DLD1 (cell line): ENCODE results near the gene P3H2.

Source experiments
- in situ Hi-C: cut with HindIII; loops from 2 replicates; pipeline ENCODE4 v1.10.0; 2017; ENCODE audit warnings: low sequenced_read_pairs

The P3H2 gene

DNA sequence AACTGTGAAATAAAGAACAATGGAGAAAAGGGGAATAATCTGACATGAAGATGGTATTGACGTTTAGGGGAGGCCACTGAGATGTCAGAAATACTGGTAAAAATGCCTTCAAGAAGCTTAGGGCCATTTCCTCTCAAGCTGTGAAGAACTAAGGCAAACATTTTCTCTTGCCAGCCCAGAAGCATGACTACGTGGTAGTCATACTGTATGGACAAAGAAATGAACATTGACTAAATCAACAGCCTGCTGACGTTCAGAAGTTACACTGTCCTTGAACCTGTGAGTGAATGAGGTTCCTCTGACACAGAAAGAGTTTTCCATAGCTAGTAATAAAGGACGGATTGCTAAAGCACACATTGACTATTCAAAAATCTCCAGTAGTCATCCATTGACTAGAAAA lies 121.0 kb downstream of the P3H2 start:
- in situ Hi-C loops, result no loop called here

DNA sequence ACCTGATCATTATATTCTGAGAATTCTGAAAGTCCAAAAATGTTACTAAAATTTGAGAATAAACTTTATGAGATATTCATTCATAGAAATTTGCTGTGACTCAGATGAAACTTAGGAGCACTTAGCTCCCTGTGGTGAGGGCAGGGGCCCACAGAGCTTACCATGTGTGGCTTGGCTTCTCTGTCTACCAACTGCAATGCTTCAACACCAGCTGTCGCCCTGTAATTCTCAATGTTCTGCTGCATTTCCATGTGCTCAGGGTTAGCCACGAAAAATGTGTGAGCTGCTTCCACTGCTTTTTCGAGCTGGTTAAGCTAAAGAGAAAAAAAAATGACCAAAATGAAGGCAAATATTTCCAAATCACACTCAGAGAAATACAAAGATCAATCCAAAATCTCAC lies 125.6 kb downstream of the P3H2 start:
- in situ Hi-C loops, result no loop called here

DNA sequence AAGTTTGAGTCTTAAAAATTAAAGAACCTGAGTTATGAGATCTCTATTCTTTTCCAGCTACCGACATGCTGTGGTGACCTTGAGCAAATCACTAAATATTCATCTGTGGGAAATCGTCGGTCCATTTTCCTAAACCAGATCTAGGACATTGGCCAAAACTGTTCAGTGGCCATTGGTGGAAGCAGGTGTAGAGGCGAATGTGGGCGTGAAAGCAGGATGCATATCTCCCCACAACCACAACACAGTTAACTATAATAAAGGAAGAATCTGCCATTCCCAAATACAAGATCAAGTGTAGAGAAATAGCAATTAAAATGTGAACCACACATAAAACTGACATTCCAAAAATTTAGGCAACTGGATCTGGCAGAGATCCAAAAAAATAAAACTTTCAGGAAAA lies 129.9 kb downstream of the P3H2 start:
- in situ Hi-C loops, result no loop called here

DNA sequence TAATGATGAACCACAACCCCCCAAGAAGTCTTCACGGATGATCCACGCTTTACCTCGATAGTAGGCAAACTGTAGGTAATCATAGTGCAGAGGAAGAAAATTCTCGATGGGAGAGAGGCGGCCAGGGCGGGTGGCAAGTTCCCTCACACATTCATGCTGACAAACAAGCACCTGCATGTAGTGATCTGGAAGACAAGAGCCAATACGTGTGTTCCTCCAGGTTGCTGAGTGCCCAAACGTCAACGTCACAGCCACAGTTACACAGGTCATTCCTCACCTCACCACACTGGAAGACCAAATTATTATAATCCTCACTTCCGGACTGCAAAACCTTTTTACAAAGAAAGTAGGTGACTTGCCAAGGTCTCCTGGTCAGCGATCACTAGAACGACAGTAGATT lies 131.8 kb downstream of the P3H2 start:
- in situ Hi-C loops, result no loop called here

DNA sequence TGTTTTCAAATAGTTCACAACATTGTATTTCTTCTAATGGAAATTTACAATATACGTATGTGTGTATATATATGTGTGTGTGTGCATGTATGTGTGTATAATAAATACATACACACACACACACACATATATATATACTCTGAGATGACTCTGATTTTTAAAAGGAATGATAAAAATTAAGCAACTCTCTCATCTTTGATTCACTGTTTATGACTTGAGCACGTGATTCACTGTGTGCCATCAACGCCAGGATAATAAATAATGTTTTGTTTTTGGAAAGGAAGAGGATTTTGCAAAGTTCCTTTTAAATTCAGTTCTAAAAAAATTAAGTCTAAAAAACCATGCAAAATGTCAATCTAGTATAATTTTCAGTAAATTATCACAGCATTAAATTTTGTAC lies 132.4 kb downstream of the P3H2 start:
- in situ Hi-C loops, result no loop called here

DNA sequence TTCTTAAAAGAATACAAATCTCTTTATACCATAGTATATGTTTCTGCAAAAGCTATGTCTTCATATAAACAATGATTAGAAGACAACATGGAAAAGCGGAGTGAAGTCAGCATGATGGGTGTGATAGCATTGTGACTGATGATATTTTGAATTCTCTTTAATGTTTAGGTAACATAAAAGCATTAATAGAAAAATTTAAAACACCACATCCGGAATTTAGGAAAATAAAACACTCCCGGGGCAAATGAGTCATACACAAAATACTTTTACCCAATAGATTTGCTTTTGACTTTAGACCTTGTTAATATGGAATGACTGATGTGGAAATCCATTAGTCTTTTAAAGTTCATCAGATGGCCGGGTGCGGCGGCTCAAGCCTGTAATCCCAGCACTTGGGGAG lies 134.7 kb downstream of the P3H2 start:
- in situ Hi-C loops, result no loop called here

DNA sequence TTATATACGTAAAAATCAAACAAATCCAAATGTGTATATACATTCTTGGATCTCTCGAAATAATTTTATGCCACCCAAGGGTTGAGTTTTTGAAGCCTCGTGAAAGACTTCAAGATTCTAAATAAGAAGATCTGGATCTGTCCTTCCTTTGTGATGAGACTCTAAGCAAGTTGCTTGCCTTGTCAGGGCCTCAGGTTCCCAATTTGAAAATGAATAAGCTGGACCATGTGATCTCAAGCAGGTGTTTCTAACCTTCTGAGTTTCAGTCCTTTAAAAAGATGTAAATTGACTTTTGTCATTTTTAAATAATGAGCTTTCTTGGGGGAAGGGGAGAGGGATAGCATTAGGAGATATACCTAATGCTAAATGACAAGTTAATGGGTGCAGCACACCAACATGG lies 137.1 kb downstream of the P3H2 start:
- in situ Hi-C loops, result no loop called here

DNA sequence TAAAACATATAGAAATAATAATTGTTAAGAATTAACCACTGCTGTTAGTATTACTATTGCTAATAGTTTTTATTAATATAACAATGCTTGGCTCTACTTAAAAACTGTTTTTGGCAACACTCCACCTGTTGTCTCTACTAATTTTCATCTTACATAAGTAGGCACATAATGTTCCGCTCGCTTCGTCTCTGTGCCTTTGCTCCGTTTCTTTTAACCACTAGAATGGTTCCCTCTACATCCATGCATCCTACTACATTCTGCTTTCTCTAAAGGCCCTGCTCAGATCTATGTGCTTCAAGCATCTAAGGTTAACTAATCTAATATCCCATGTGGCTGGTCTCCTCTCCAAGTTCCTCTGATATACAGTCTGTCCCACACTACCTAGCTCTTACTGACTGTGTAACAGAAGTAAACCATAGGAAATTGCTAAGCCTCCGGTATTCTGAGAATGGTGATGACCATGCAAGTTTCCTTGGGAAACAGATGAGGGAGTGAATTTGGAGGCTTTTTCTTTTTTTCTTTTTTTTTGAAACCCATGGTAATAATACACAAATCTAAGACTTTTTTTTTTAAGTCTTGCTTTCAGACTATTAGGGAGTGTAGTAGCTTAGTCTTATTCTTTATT lies 138.3 kb downstream of the P3H2 start:
- in situ Hi-C loops, result no loop called here

DNA sequence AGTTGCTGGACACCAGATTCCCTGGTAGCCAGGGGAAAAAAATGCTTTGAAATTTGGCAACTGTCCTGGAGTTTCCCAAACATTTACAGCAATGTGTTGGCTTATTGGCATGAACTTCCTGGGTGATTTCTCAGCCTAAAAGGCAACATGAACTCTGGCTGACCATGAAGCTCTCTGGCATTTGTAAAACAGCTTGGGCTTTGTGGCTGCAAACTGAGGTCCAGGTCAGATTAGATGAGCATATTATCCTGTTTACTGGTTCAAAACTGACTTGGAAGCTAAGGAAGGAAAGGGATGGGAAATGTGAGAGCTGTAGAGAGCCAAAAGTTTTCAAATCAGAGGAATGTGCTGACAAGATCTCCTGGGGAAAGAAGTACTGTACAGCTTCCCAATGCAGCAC lies 139.0 kb downstream of the P3H2 start:
- in situ Hi-C loops, result no loop called here

DNA sequence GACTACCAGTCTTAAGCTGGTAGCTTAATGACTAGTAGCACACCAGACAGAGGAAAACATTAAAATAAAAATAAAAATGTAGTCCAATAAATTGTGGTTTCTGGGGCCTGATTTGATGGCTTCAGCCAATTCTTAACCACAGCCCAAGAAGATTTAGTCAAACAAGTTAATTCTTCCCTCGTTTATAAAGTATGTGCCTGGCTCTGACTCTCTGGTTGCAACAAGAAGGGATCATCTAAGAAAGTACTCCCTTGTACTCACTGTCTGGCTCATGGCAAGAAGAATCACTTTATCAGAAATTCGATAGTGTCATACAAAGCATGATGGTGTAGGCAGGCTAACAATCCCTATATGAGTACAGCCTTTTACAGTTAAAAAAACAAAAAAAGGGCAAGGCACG lies 141.9 kb downstream of the P3H2 start:
- in situ Hi-C loops, result no loop called here

DNA sequence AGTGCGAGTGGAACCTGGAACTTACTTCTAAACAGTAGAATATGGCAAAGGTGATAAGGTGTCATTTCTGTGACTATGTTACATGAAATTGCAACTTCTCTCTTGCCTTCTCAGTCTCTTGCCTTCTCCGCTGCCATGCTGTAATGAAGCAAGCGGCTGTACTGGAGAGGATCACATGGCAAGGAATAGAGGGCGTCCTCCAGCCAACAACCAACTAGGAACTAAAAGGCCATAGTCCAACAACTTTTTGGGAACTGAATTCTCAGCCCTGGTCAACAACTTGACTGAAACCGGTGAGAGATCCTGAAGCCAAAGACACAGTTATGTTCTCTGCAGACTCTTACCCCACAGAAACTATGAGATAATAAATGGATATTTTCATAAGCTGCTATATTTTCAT lies 143.5 kb downstream of the P3H2 start:
- in situ Hi-C loops, result no loop called here

DNA sequence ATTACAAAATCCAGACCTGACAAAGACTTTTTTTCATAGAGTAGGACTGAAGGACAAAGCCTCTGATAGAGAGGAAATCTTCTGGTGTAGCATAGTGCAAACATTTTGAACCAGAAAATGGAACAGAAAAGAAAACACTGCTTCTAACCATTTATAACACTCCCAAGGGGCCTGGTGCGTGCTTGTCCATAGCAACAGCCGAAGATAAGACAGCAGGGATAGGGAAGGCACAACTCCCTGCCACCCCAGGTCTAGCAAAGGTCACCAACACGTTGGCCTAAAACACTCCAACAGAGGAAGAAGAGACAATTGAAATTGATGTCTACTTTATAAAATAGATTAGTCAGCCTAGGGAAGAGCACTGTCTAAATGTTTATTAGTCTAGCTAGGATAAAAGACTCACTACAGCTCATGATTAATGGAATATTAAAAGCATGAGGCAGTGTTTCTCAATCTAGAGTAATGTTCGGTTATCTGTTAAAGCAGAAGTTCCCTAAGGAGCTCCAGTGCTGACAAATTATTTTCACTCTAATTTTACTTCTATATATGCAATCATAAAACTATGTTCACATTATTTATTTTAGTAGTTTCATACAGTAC lies 145.2 kb downstream of the P3H2 start:
- in situ Hi-C loops, result no loop called here

DNA sequence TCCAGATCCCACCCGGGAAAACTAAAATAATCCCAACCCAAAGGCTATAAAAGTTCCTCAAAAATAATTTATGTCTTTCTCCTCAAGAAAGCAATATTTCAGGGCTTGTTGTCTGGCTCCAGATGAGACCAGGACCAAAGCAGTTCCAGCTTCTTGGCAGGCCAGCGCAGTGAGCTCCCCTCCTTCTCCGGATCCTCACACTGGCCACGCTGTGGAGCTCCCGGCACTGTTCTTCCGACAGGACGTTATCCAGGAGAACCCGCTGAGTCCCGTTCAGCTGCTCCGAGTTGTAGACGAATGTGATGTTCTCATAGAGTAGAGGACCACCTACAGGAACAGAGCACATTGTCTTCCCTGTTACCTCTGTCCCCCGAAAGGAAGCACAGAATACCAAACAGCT lies 146.3 kb downstream of the P3H2 start:
- in situ Hi-C loops, result loop anchor here (25.0 kb wide), 2 partner anchors 338 to 713 kb away; partner anchors contain the start of gene CLDN1

DNA sequence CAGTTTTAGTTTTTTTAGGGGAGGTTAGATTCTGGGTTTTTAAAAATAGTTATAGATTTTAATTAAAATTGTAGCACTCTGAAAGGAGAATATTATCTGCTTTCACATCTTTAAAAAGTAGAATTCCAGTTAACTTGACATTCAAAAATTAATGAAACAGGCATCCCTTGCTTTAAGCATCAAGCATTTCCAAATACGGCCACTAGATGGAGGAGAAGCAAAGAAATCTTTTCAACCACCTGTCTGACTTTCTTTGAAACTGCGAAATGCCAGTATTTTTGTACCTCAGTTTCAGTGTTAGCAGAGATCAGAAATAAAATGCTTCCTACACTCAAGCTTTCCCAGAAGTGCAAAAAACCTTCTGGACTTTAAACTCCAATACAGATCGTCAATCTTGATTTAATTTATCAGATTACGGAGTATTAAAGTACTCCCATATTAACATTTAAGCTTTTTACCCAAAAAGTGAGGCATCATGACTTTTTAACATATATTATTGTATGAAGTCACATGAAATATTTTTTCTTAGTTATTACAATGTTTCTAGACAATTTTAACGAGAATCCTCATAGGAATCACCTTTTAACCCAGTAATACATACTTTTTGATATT lies 153.3 kb downstream of the P3H2 start:
- in situ Hi-C loops, result loop anchor here (5.0 to 25.0 kb wide), 4 partner anchors 87 to 720 kb away; partner anchors contain the start of gene CLDN1

DNA sequence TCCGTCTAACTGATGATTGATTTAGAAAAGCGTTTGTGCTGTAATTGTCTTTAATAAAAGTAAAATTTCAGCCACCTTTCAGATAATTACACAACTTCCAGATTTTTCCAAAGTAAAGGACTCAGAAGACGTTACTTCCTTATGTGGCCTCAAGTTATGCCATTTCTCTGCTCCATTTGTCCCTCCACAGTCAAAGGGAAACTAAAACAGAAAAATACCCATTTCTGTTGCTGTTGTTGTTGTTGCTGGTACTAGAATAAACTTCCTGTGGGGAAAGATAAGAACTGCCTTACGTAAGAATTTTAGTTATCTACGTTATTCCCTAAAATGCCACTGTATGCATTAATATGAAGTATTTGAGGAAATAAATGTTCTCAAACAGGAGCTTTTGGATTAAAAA lies 153.9 kb downstream of the P3H2 start:
- in situ Hi-C loops, result loop anchor here (5.0 to 25.0 kb wide), 4 partner anchors 88 to 720 kb away; partner anchors contain the start of gene CLDN1

DNA sequence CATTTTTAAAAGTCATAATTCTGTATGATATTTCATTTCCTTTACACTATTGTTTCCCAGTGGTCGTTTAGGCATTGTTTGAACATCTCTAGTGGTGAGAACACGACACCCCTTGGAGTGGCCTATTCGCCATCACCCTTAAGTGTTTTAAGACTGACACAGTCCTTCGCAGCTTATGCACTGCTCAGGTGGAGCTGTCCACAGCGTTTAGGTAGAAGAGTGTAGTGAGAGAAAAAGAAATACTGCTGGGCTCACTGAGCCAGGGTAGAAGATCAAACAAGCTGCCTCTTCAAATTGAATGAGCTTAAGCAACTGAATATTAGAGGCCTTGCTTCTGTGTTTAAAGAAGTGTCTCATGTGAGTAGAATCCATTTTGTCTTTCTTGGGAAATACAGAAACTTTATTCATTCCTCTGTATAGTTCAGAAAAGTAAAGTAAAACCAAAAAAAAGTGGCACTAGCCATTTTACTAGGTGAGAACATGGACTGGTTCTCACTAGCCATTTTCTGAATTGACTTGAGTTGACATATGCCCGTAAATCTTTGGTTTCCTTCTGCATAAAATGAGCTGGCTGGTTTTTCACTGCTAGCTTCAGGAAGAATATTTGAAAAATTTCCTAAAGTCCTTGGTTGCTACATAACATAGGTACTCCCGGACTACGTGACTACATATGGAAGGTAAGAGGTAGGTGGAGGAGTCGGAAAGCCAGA lies 155.9 kb downstream of the P3H2 start:
- in situ Hi-C loops, result loop anchor here (5.0 to 25.0 kb wide), 4 partner anchors 90 to 723 kb away; partner anchors contain the start of gene CLDN1

DNA sequence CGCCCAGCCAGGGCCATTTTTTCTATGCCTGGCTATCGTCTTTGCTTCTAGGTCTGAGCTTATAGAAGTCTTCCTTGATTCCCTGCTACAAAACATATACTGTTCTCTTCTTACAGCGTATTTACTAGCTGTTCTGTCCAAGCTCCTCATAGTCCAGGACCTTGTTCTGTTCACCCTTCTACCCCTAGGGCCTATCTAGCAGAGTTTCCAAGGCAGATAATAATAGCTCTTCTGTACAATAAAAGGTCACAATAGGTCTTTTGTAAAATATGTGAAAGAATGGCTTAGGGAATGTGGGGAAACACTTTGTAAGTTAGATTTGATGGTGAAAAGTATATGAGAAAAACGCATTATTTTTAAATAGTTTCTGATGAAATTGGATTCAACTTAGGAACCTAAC lies 158.2 kb downstream of the P3H2 start:
- in situ Hi-C loops, result loop anchor here (10.0 to 25.0 kb wide), 3 partner anchors 92 to 725 kb away; partner anchors contain the start of gene CLDN1

DNA sequence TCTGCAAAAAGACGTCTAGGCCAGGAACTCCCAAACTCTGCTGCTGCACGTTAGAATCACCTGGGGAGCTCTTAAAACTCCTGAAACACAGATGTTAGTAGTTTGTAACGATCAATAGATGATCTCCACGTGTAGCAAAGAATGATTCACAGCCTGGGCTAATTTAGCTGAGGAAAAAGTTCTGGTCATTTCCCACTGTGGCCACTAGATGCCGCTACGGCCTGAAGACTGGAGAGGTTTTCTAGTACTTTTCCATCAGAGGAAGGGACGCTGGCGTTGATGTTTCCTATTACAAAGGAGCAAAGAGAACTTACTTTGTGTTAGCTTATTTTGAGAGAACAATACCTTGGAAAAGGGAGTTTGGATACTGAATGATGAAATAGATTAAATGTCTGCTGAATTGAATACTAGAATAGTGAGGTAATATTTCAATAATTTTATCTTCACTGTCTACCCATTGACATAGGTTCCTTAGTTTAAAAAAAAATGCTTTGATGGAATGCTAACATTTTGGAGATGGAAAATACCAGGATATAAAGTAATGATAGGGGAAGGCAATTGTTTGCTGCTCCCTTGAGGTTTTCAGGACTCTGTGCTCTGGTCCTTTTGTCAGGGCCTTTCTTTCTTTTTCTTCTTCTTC lies 159.1 kb downstream of the P3H2 start:
- in situ Hi-C loops, result loop anchor here (10.0 to 25.0 kb wide), 3 partner anchors 93 to 726 kb away; partner anchors contain the start of gene CLDN1

DNA sequence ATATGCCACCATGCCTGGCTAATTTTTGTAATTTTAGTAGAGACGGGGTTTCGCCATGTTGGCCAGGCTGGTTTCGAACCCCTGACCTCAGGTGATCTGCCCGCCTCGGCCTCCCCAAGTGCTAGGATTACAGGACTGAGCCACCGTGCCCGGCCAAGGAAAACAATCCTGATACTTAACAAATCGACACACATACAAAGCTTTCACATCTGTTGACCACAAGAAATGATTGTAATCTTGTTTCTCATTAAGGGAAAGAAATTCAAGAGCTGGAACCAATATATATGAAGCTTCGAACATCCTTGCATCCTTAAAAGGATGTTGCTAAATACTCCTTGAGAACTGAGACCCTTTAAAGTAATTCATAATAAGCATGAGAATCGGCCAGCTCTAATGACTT lies 159.6 kb downstream of the P3H2 start:
- in situ Hi-C loops, result loop anchor here (10.0 to 25.0 kb wide), 3 partner anchors 94 to 726 kb away; partner anchors contain the start of gene CLDN1

DNA sequence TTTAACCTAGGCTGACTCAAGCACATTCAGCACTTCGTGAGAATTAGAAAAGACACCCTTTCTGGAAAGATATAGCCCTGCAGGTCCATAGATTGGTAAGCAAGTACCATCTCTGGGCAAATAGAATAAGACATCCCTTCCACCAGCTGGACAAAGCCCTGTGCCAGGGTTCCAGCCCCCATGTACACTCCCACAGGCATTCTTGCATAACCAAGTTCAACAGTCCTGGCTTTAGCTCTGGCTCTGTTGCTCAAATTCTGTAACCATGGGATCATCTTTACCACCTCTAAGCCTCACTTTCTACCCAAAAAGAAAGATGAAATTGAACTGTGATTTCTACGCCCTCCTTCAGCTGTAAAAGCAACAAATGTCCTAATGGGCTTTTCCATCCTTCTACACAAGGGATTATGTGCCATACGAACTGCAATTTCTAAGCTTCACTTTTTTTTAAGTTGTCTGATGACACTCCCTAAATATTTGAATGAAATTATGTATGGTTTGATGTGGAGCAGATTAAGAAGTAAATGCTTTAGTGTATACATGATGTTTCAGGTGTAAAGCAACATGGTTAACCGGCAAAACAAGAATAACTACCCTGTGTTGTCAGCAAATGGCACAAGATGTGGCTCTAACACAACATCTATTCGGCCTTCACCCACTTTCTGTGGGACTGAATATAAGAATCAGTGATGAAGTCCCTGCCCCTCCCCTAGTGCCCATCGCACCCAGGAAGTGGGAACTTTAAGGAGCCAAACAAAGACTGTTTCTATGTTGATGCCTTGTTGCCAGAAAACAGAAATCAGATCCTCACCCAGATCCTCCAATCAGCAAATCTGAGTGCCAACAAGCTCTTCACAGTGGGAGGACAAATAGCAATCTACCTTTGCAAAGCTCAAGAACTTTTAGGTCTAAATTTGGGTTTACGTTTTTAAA lies 165.7 kb downstream of the P3H2 start:
- in situ Hi-C loops, result loop anchor here (25.0 kb wide), 2 partner anchors 357 to 732 kb away; partner anchors contain the start of gene CLDN1
